Measurements from ENCODE around the gene MEI4. TPM values are rescaled to one million over a fixed set of nuclear protein-coding genes. Genes with fewer than 3 reads are reported as not detected.

Gene MEI4
- total and polyA plus RNA-seq, 11 donors, result 0.11 to 0.71 (median 0.33) TPM; not detected in 1

DNA sequence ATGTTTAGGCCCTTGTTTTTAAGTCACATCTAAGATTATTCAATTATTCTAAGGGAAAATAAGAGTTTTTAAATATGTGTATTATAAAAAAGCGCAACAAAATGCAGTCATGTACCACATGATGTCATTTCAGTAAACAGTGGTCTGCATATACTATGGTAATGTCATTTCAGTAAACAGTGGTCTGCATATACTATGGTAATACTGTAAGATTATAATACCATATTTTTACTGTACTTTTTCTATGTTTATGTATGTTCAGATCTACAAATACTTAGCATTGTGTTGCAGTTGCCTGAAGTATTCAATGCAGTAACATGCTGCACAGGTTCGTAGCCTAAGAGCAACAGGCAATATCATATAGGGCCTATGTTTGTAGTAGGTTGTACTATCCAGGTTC lies 21.4 kb downstream of the MEI4 start:
- TF ChIP-seq POLR2A (IDR thresholded peaks at IDR 0.05), result no peak
- TF ChIP-seq, protein P1, sequence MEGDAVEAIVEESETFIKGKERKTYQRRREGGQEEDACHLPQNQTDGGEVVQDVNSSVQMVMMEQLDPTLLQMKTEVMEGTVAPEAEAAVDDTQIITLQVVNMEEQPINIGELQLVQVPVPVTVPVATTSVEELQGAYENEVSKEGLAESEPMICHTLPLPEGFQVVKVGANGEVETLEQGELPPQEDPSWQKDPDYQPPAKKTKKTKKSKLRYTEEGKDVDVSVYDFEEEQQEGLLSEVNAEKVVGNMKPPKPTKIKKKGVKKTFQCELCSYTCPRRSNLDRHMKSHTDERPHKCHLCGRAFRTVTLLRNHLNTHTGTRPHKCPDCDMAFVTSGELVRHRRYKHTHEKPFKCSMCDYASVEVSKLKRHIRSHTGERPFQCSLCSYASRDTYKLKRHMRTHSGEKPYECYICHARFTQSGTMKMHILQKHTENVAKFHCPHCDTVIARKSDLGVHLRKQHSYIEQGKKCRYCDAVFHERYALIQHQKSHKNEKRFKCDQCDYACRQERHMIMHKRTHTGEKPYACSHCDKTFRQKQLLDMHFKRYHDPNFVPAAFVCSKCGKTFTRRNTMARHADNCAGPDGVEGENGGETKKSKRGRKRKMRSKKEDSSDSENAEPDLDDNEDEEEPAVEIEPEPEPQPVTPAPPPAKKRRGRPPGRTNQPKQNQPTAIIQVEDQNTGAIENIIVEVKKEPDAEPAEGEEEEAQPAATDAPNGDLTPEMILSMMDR (IDR thresholded peaks at IDR 0.05), result no peak
- Histone ChIP-seq H3K4me3 (no peak overlapping the region), H3K36me3 (no peaks in the 10 kb centered on the region), H3K27ac (no peak overlapping the region), H3K9me3 (no peaks in the 10 kb centered on the region), H3K4me1 (no peaks in the 10 kb centered on the region), H3K27me3 (no peaks in the 10 kb centered on the region)
- 75 to 82% (median 80%) methylated on average over 2 of the region's 2 CpGs for WGBS, 4 donors
- ATAC-seq (no peak), DNase-seq (no peak)
- intact Hi-C loops (cut with DNase I), result no loop called here

DNA sequence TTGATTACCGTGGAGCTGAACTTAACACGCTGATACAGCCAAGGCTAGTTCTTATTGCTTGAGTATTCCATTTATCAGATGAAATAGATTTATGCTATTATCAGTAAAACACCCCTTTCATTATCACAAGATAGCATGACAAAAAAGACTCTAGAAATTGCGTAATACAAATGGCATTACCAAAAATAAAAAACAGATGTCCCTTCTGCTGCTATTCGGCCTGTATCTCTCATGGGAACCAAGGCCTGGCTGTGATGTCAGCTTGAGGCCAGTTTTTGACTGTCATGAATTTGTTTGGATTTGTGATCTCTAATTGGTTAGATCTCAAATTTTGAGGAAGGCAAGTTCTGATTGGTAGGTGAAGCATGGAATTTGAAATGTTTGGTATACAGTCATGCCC lies 25.2 kb downstream of the MEI4 start:
- no peak for DNase-seq
- H3K36me3 ChIP-seq, result no peaks in the 10 kb centered on the region
- H3K4me1 ChIP-seq, result no peaks in the 10 kb centered on the region
- H3K27ac ChIP-seq, result no peak overlapping the region
- H3K4me3 ChIP-seq, result no peak overlapping the region
- no peak for TF ChIP-seq POLR2A (IDR thresholded peaks at IDR 0.05)
- TF ChIP-seq, protein P1 (IDR thresholded peaks at IDR 0.05), result no peak
- H3K27me3 ChIP-seq, result no peaks in the 10 kb centered on the region
- no peak for ATAC-seq
- 49 to 72% (median 64%) methylated on average over 4 of the region's 4 CpGs for WGBS, 4 donors
- intact Hi-C loops (cut with DNase I), result no loop called here
- no peaks in the 10 kb centered on the region for H3K9me3 ChIP-seq

DNA sequence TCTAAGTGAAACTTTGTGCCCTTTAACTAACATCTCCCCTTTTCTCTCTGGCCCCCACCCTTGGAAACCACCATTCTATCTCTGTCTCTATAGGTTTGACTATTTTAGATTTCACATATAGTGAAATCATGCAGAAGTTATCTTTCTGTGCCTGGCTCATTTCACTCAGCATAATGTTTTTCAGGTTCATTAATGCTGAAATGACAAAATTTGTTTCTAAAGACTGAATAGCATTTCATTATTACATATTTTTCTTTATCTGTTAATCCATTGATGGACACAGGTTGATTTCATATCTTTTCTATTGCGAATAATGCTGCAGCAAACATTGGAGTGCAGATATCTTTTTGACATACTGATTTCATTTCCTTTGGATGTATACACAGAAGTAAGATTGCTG lies 30.7 kb downstream of the MEI4 start:
- H3K27me3 ChIP-seq, result no peaks in the 10 kb centered on the region
- 83 to 95% (median 89%) methylated on average over 1 of the region's 1 CpG for whole genome bisulfite sequencing, 4 donors

DNA sequence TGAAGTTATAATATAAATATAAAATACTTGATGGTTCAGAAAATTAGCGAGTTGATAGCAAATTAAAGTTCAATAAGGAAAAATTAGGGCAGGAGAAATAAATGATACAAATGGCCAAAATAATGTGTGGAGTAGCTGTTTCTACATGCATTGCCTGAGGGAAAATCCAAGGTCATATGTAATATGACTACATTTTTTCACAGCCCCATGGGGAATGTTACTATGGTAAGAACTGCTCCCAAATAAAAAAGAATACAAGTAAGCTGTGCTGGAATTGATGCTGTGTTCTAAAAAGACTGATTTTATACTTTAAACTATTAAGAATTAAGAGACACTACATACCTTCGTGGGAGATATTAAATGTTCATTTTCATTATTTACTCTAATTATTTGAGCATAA lies 34.1 kb downstream of the MEI4 start:
- DNase-seq (no peak), ATAC-seq (no peak)
- H3K4me3 ChIP-seq, result no peak overlapping the region
- no peaks in the 10 kb centered on the region for H3K36me3 ChIP-seq
- no peak for TF ChIP-seq POLR2A (IDR thresholded peaks at IDR 0.05)
- TF ChIP-seq, protein P1 (IDR thresholded peaks at IDR 0.05), result no peak
- H3K27me3 ChIP-seq, result no peaks in the 10 kb centered on the region
- no peaks in the 10 kb centered on the region for H3K4me1 ChIP-seq
- intact Hi-C loops (cut with DNase I), result no loop called here
- 66 to 75% (median 75%) methylated on average over 2 of the region's 2 CpGs for WGBS, 4 donors
- H3K9me3 ChIP-seq, result no peaks in the 10 kb centered on the region
- H3K27ac ChIP-seq, result no peak overlapping the region

More for the DNA sequence above, 30.7 kb downstream of the MEI4 start:
- no peak overlapping the region for H3K4me3 ChIP-seq
- TF ChIP-seq, protein P1 (IDR thresholded peaks at IDR 0.05), result no peak
- TF ChIP-seq POLR2A (IDR thresholded peaks at IDR 0.05), result no peak
- DNase-seq, result no peak
- no peak overlapping the region for H3K27ac ChIP-seq
- no peaks in the 10 kb centered on the region for H3K9me3 ChIP-seq
- H3K36me3 ChIP-seq, result no peaks in the 10 kb centered on the region
- no peak for ATAC-seq
- intact Hi-C loops (cut with DNase I), result no loop called here
- H3K4me1 ChIP-seq, result no peaks in the 10 kb centered on the region

All from heart left ventricle (tissue), 16 donors.